ENCODE data around the gene KLHL29.

- no peak for TF ChIP-seq CTCF (conservative IDR thresholded peaks at IDR 0.05; ENCODE audit: low read length)
- no peak for TF ChIP-seq EZH2phosphoT487 (IDR thresholded peaks at IDR 0.05; ENCODE audit: borderline replicate concordance, low read depth, low read length)
Observed at GRCh38 chr2:23499439-23499838, 114.5 kb downstream of the KLHL29 start.

Data from OCI-LY7 (cell line).